PC-9 (cell line): ENCODE measurements around the gene BRPF3. TPM values are rescaled to one million over a fixed set of nuclear protein-coding genes. Genes with fewer than 3 reads are reported as not detected.

Experiments used
- BruUV-seq: library from RNA; stranded (reverse); fragments of 400-500 nt; replicated peaks from 2 replicates; lab custom pipeline; 2021; lab: Mats Ljungman, UMichigan
- CTCF ChIA-PET: fragments of 300-600 bp; sonication (Branson Sonifier 250); formaldehyde crosslinking; loops from one replicate; lab custom pipeline; 2022; ENCODE audit warnings: antibody characterized with exemption; lab: Charles Lee
- POLR2A ChIA-PET: fragments of 300-600 bp; sonication (Branson Sonifier 250); formaldehyde crosslinking; loops from one replicate; lab custom pipeline; 2022; ENCODE audit warnings: antibody characterized with exemption; ENCODE audit not compliant: unreplicated experiment; lab: Charles Lee
- DNase-seq, 2 experiments: peaks; one replicate each; pipeline versions ENCODE4 v3.0.0 to v3.0.0-alpha.2; 2015 to 2022; ENCODE audit warnings: mixed read lengths in 1 of 2
- H2AFZ ChIP-seq: fragments of 200-600 bp; sonication (generic); 2 replicates; pipeline ENCODE4 v1.8.1; 2017; ENCODE audit warnings: antibody characterized with exemption
- H3F3A ChIP-seq: fragments of 200-600 bp; sonication (generic); 2 replicates; pipeline ENCODE4 v1.8.1; 2017; ENCODE audit warnings: antibody characterized with exemption, mild to moderate bottlenecking, low read depth; ENCODE audit not compliant: insufficient read depth
- H3K27ac ChIP-seq: fragments of 200-600 bp; sonication (generic); 2 replicates; pipeline ENCODE4 v1.6.1; 2016; ENCODE audit warnings: mixed run types
- H3K27me3 ChIP-seq: fragments of 200-600 bp; sonication (generic); 2 replicates; pipeline ENCODE4 v1.6.1; 2016; ENCODE audit warnings: low read depth, mixed run types; ENCODE audit not compliant: insufficient read depth
- H3K36me3 ChIP-seq: fragments of 200-600 bp; sonication (generic); 2 replicates; pipeline ENCODE4 v1.6.1; 2016; ENCODE audit warnings: low read depth, mixed run types
- H3K4me1 ChIP-seq: fragments of 200-600 bp; sonication (generic); replicated peaks from 2 replicates; pipeline ENCODE4 v1.6.1; 2016; ENCODE audit warnings: mixed run types; ENCODE audit not compliant: insufficient read depth
- H3K4me2 ChIP-seq: fragments of 200-600 bp; sonication (generic); 2 replicates; pipeline ENCODE4 v1.6.1; 2017; ENCODE audit warnings: mixed run types
- H3K4me3 ChIP-seq: fragments of 200-600 bp; sonication (generic); 2 replicates; pipeline ENCODE4 v1.6.1; 2016; ENCODE audit warnings: mixed run types
- H3K79me2 ChIP-seq: fragments of 200-600 bp; sonication (generic); 2 replicates; pipeline ENCODE4 v1.6.1; 2017; ENCODE audit warnings: low read depth, mixed run types
- H3K9me2 ChIP-seq: fragments of 200-600 bp; sonication (generic); 2 replicates; pipeline ENCODE4 v1.8.1; 2017; ENCODE audit warnings: mild to moderate bottlenecking; ENCODE audit not compliant: insufficient read depth
- H3K9me3 ChIP-seq: fragments of 200-600 bp; sonication (generic); 2 replicates; pipeline ENCODE4 v1.8.1; 2016; ENCODE audit warnings: low read depth; ENCODE audit not compliant: insufficient read depth
- H4K20me1 ChIP-seq: fragments of 200-600 bp; sonication (generic); 2 replicates; pipeline ENCODE4 v1.8.1; 2017; ENCODE audit not compliant: insufficient read depth
- CTCF ChIP-seq: fragments of 200-600 bp; sonication (generic); conservative IDR thresholded peaks from 2 replicates; pipeline ENCODE4 v1.6.1; 2017; ENCODE audit warnings: mixed run types, antibody characterized with exemption, mild to moderate bottlenecking, moderate library complexity
- EZH2 ChIP-seq: fragments of 200-600 bp; sonication (generic); IDR thresholded peaks from 2 replicates; pipeline ENCODE4 v1.8.0; 2017; ENCODE audit warnings: antibody characterized with exemption, low read depth
- intact Hi-C: fragments of 100-400 bp; cut with micrococcal nuclease; formaldehyde crosslinking; loops from one replicate; pipeline ENCODE4 v1.10.0; 2022; ENCODE audit not compliant: unreplicated experiment
- total RNA-seq: library from RNA; stranded (reverse); gene quantifications from 2 replicates; pipeline ENCODE4 v1.2.3, GENCODE V29; 2021

BRPF3 gene
- total RNA-seq, 1 experiment from 2014 or later = 32.3 TPM

DNA sequence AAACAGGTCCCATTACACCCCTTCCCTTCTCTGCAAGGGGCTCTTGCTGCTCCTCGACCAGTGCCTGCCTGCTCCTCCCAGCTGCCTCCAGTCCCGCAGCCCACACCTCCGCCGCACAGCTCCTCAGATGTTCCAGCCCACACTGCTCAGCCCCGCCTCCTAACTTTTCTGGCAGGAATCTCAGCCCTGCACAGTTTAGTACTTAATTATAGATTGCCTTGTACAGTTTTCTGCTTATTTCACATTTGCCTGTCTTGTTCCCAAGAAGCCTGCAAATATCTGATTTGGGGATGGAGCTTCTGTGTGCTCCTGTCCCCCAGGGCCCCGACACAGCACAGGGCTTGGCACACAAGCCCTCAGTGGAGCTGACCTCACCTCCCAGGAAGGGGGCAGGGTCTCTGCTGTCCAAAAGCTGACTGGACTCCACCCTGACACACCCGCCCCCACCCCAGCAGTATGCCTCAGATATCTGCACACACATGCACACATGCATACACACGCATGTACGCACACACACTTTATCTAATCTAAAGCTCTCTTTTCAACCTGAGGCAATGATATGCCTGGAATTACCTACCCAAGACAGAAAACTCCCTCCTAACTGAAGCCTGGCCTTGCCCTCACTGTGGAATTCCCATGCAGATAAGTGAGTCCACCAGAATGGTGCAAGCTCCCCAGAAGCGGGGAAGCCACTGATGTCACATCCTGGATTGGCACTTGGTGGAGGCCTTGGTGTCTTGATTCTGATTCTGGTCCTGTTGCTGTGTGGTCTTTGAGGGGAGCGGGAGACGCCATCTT, 72.1 kb downstream of the BRPF3 start:
- H3K4me1 ChIP-seq = peaks cover 32% of the 10 kb centered on the region
- POLR2A ChIA-PET = interaction anchor here (0.5 to 0.6 kb wide), 2 partner anchors 52 to 796 kb away, joined by 4 to 25 read pairs; no protein-coding TSS in a partner anchor
- H3K4me3 ChIP-seq = no peak overlapping the region
- TF ChIP-seq EZH2 (no peak), CTCF (no peak)
- H3K79me2 ChIP-seq = no peaks in the 10 kb centered on the region
- no peaks in the 10 kb centered on the region for H3K27me3 ChIP-seq
- H4K20me1 ChIP-seq = no peaks in the 10 kb centered on the region
- H2AFZ ChIP-seq = no peak overlapping the region
- DNase-seq = no peak
- H3K9me2 ChIP-seq = no peaks in the 10 kb centered on the region
- no TSS peak for BruUV-seq
- H3K9me3 ChIP-seq = 0 out of 2 replicates have a peak, but pooled peaks cover 3% of the 10 kb centered on the region
- no peaks in the 10 kb centered on the region for H3K36me3 ChIP-seq
- H3F3A ChIP-seq = peaks cover 22% of the 10 kb centered on the region
- intact Hi-C loops = no loop called here
- CTCF ChIA-PET = interaction anchor here (0.6 kb wide), 1 partner anchor 11 kb away, joined by 4 read pairs; no protein-coding TSS in a partner anchor
- H3K27ac ChIP-seq = no peak overlapping the region
- peak overlapping the region; percentile 42; the same call in 1 of the 2 replicates for H3K4me2 ChIP-seq

GRCh38 chr6:36269834-36270705, 73.5 kb downstream of the BRPF3 start, which contains the start of gene PNPLA1:
PNPLA1 (plus strand) TSS chr6:36270060; CDS start chr6:36270460, 400 bp downstream.
- Histone ChIP-seq H2AFZ (no peak within 1 kb of the TSS), H4K20me1 (no peaks in the 10 kb centered on the region), H3K9me3 (0 out of 2 replicates have a peak, but pooled peaks cover 3% of the 10 kb centered on the region), H3K36me3 (no peaks in the 10 kb centered on the region), H3K27ac (no peak within 1 kb of the TSS), H3K9me2 (no peaks in the 10 kb centered on the region), H3K79me2 (no peaks in the 10 kb centered on the region), H3K27me3 (no peaks in the 10 kb centered on the region), H3K4me1 (peaks cover 32% of the 10 kb centered on the region), H3K4me3 (no peak within 1 kb of the TSS), H3F3A (peaks cover 22% of the 10 kb centered on the region), H3K4me2 (no peak within 1 kb of the TSS)
- intact Hi-C loops = no loop called here
- ChIA-PET CTCF (no interaction called here), POLR2A (no interaction called here)
- no peak for DNase-seq
- no TSS peak for BruUV-seq
- TF ChIP-seq EZH2 (no peak), CTCF (no peak)

GRCh38 chr6:36272234-36272633, 75.7 kb downstream of the BRPF3 start:
- Histone ChIP-seq H3K27ac (no peak overlapping the region), H3F3A (peaks cover 13% of the 10 kb centered on the region; the same call in 1 of the 2 replicates), H2AFZ (no peak overlapping the region), H4K20me1 (no peaks in the 10 kb centered on the region), H3K4me1 (peaks cover 23% of the 10 kb centered on the region), H3K27me3 (no peaks in the 10 kb centered on the region), H3K9me2 (no peaks in the 10 kb centered on the region), H3K9me3 (no peaks in the 10 kb centered on the region), H3K79me2 (no peaks in the 10 kb centered on the region), H3K36me3 (no peaks in the 10 kb centered on the region), H3K4me2 (no peak overlapping the region), H3K4me3 (no peak overlapping the region)
- BruUV-seq = no TSS peak
- no peak for TF ChIP-seq EZH2
- TF ChIP-seq CTCF = no peak
- POLR2A ChIA-PET = no interaction called here
- DNase-seq = no peak
- intact Hi-C loops = no loop called here
- CTCF ChIA-PET = interaction anchor here (0.6 kb wide), 1 partner anchor 82 kb away, joined by 4 read pairs; no protein-coding TSS in a partner anchor
